Stimulated activated CD4-positive, alpha-beta T cell treated with anti-CD3 and anti-CD28 coated beads, Interleukin-2, amount 100 ng/mL, for 48 hours (primary cell): ENCODE measurements around the gene NFATC1.
"Not testable (repeated sequence)": the region's sequence is repeated elsewhere in the genome, so short reads cannot be mapped to it uniquely, and the experiment has no call there.

Experiments
- DNase-seq, 2 donors: peaks; one replicate each; pipeline ENCODE4 v3.0.0-alpha.2; 2020

NFATC1 gene

GRCh38 chr18:79479116-79479760 lies 83.5 kb downstream of the NFATC1 start:
- DNase-seq, result no peak

DNA sequence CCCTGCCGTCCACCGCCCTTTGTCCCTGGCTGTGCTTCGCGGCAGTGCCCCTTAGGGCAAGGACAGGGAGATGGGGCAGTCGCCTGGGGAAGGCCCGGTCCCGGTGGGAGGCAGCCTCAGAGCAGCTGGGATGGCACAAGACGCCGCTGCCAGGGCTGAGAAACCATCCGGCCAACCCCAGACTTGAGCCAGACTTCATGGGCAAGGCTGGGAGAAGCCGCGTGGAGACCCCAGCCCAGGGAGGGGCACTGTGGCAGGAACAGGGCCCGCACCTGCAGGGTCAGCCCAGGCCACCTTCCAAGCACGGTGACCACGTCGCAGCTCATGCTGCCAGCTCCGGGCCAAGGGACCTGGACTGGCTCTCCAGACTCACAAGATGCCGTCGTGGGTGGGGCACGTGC lies 84.0 kb downstream of the NFATC1 start:
- no peak for DNase-seq

- DNase-seq, result no peak
Observed at GRCh38 chr18:79480171-79481045, 84.7 kb downstream of the NFATC1 start.

DNA sequence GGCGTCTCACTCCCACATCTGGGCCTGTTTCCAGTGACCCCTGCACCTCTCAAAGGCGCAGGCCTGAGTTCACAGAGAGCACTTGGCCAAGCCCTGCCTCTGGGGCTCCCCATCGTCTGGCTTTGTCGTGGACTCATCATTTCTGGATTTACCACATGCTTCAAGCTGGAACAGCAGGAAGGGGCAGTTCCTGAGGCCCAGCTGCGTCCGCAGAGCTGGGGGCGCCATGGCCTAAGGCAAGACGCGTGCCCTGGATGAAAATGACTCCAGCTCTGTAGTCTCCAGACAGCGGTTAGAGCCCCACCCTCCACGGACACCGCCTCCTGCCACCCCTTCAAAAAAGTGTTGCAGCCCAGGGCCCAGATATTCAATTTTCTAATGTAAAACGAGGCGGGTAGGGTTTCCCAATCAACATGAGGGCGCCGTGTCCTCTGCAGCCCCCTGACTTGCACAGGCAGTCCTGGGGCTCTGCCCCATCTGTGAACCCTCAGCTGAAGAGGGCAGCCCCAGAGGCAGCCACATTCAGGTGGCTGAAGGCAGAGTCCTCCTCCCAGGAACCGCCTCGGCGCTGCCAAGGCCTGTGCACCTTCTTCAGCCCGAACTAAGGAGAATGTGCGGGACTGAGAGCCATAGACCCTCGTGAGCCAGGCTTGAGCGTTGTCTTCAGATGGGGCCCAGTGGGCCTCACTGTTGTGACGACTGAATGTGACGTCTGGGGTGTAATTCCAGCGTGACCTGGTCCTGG lies 85.5 kb downstream of the NFATC1 start:
- DNase-seq, result no peak

GRCh38 chr18:79483393-79483792 lies 87.7 kb downstream of the NFATC1 start:
- not testable (repeated sequence) for DNase-seq

DNA sequence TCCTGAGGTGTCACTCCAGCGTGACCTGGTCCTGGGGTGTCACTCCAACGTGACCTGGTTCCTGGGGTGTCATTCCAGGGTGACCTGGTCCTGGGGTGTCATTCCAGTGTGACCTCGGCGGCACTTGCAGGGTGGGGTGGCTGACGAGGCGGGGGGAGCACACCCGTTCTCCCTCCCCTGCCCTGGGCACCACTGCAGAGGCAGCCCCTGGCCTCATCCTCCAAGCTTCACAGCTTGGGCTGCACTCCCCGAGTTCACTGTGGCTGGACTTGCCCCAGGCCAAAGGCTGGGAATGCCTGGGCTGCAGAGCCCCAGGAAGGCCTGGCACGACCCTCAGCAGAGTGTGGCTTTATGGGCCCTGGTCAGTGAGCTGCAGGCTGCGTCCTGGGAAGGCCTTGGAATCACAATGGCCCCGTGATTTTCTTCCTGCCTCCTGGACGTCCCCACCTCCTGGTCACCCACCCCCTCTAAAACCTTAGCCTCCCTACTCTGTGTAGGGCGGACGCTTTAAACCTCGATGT lies 88.3 kb downstream of the NFATC1 start:
- no peak for DNase-seq

DNA sequence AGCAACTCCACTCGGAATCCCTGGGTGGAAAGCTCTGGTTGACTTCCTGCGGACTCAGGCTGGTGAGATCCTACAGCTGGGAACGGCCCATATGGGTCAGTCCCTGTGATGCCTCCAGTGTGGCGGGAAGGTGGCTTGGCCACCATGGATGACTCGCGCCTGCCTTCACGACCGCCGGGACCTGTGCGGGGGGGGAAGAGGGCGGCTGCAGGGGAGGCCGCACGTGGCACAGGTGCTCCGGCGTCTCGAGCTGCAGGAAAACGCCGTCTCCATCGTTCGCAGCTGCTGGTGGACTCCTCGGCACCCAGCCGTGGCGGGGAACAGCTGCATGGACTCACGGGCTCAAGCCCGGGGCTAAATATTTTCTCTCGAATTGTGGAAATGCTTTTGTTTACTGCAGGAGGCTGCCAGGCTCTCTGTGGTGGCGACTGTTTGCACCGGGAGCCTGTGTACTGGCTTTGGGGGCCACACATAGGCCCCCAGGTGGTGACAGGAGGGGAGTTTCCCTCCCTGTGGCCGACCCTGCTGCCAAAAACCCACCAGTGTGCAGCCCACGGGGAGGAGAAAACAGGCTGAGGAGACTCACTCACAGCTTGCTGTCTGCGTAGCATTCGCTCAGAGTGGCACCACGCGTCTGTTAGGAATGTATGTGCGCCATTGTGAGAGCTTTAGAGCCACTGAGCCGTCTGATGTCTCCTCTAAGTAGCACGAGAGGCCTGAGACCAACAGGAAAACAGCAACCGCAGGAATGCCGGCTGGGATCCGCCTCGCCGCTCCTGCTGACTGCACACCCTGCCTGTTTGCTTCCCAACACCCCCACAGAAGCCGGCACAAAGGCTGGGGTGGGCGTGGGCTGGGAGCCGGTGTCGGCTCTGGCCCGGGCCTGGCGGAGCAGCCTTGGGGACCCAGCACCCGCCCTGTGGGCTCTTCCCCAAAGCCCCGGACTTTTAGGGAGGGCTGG lies 89.2 kb downstream of the NFATC1 start:
- no peak for DNase-seq

- no peak for DNase-seq
Observed at GRCh38 chr18:79485788-79486355, 90.1 kb downstream of the NFATC1 start.

GRCh38 chr18:79486356-79487182 lies 90.8 kb downstream of the NFATC1 start:
- no peak for DNase-seq

DNA sequence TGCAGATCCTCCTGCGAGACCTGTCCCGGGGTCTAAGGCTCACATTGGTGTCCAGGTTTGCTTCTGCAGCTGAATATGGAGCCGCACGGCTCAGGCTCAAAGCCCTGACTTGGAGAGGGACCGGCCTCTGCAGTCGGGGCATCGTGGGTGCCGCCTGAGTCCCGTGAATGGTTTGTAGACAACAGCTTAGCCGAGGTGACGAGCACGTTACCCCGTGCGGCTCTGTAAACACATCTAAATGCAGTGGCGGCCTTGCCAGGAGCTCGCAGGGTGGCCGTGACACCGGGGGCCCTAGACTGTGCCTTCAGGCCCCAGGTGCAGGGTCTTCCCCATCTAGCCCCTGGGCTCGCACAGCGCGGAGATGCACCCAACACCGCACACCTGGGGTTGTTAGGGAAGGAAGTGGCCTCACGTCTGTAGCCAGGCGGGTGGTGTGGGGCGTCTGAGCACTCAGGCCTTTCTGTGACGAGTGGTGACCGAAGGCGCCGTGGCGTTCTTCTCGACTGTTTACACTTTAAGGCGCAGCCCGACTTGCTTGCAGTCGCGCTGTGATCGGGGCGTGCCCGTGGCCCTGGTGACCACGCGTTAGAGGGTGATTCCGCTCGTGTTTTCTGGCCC lies 91.6 kb downstream of the NFATC1 start:
- DNase-seq, result no peak

DNA sequence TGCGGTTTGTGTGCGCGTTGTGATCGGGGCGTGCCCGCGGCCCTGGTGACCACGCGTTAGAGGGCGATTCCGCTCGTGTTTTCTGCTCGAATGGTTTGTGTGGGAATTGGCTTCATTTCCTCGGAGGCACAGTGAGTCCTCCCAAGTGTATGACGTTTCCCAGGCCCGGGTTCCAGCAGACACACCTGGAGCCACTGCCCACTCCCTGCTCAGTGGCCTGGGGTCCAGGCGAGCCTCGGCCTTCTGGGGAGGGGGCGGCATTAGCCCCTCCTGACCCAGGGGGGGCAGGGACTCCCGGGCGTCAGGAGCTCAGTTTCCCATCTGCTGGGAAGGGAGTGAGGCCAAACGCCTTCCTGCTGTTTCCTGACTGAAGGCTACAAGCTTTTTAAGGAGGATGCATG lies 92.1 kb downstream of the NFATC1 start:
- DNase-seq, result no peak

GRCh38 chr18:79488311-79489050 lies 92.8 kb downstream of the NFATC1 start:
- DNase-seq, result no peak

DNA sequence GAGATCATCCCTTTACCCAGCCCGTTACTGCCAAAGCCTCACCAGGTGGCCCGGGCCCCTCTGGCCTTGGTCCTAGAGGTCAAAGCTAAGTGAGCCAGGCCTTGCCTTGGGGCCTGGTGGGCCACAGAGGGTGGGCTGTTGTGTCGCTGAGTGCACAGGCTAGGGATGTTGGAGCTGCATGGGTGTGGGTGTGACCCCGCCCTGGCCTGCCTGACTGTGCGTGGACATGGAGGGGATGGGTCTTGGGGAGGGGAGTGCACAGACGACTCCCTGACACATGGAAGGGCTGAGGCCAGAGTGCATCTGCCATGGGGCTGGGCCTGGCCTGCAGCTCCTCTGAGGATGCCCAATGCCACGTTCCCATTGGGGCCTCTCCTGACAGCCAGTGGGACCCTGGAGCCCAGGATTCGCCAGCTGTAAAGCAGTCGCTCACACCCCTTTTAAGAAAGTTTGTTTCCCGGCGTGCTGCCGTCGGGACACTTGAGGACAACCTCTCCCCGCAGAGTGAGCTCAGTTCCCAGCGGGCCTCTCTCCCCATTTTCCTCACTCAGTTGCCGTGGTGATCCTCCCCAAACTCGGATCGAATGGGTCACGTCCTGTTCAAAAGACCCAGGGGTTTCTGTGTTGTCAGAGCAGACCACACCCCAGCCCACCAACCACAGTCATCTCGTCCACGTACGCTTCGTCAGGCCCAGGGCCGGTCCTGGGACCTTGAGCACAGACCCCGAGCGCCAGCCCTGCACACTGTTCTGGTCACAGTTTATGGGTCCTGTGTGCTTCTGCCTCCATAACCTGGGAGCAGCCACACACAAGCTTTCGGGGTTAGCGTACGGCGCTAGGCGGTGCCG lies 93.5 kb downstream of the NFATC1 start:
- DNase-seq, result no peak

GRCh38 chr18:79489899-79490625 lies 94.3 kb downstream of the NFATC1 start:
- DNase-seq, result no peak

GRCh38 chr18:79490626-79491041 lies 94.9 kb downstream of the NFATC1 start:
- DNase-seq, result no peak

DNA sequence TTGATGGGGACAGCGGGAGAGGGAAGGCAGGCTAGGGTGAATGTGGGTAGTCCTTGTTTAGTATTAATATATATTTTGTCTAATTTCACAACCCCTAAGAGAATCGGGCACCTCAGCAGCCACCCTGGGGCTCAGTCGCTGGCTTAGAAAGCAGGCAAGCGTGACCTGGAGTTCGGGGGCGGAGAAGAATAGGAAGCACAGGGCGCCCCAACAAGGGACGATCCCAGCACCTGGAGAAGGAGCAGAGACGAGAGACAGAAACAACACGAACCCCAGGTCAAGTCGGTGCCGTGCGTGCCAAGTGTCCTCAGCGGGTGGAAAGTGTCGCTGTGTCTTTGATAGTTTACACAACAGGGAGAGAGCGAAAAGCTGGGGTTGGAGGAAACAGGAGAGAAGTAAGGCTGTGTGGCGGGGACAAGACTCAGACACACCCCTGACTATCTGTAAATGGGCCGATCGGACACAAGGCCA lies 95.4 kb downstream of the NFATC1 start:
- DNase-seq, result no peak

DNA sequence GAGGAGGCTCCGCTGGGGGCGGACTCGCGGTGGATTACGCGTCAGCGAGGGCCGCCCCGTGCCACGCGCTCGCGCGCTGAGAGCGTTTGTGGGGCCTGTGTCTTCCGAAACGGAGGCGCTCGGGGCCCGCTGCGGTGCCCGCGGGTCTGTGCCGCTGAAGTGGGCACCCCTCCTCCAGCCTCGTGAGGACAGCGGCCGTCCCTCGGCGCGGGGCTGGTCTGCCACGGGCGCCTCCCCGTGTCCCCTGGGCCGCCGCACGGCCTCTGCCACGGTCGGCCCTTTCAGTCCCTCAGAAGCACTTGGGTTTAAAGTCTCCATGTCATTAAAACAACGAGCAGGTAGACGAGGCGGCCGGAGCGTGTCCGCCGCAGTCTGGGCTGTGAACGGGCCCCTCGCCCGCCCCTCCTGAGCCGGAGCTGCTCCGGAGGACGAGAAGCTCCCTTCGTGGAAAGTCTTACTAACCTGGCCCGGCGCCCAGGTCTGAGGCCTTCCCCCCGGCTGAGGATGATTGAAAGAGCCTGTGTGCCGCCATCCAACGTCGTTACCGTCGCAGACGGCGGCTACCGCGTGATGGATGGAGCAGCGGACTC lies 97.6 kb downstream of the NFATC1 start:
- DNase-seq, result no peak
